ENCODE measurements around the gene ATP6V0A1. TPM values are rescaled to one million over a fixed set of nuclear protein-coding genes. Genes with fewer than 3 reads are reported as not detected.

The ATP6V0A1 gene
- total RNA-seq, 1 donor from 2014 or later, result 103 TPM

- DNase-seq (ENCODE audit: low spot score), result no peak
- TF ChIP-seq, protein P1, sequence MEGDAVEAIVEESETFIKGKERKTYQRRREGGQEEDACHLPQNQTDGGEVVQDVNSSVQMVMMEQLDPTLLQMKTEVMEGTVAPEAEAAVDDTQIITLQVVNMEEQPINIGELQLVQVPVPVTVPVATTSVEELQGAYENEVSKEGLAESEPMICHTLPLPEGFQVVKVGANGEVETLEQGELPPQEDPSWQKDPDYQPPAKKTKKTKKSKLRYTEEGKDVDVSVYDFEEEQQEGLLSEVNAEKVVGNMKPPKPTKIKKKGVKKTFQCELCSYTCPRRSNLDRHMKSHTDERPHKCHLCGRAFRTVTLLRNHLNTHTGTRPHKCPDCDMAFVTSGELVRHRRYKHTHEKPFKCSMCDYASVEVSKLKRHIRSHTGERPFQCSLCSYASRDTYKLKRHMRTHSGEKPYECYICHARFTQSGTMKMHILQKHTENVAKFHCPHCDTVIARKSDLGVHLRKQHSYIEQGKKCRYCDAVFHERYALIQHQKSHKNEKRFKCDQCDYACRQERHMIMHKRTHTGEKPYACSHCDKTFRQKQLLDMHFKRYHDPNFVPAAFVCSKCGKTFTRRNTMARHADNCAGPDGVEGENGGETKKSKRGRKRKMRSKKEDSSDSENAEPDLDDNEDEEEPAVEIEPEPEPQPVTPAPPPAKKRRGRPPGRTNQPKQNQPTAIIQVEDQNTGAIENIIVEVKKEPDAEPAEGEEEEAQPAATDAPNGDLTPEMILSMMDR (IDR thresholded peaks at IDR 0.05; ENCODE audit: unreplicated experiment), result no peak
- peaks cover 30% of the 10 kb centered on the region for H3K4me1 Mint-ChIP-seq (ENCODE audit: unreplicated experiment)
- no peaks in the 10 kb centered on the region for H3K9me3 Mint-ChIP-seq (ENCODE audit: unreplicated experiment)
- H3K4me3 Mint-ChIP-seq (ENCODE audit: unreplicated experiment), result no peak overlapping the region
- peaks cover 12% of the 10 kb centered on the region for H3K27me3 Mint-ChIP-seq (ENCODE audit: unreplicated experiment)
- no peak overlapping the region for H3K27ac Mint-ChIP-seq (ENCODE audit: unreplicated experiment)
- H3K36me3 Mint-ChIP-seq (ENCODE audit: low read depth, unreplicated experiment), result peaks cover 18% of the 10 kb centered on the region
Observed at GRCh38 chr17:42565523-42566214, 107.0 kb downstream of the ATP6V0A1 start.

GRCh38 chr17:42566215-42566882, 107.7 kb downstream of the ATP6V0A1 start:
- Mint-ChIP-seq H3K36me3 (ENCODE audit: low read depth, unreplicated experiment) (peaks cover 24% of the 10 kb centered on the region), H3K27me3 (ENCODE audit: unreplicated experiment) (peaks cover 11% of the 10 kb centered on the region), H3K9me3 (ENCODE audit: unreplicated experiment) (no peaks in the 10 kb centered on the region), H3K27ac (ENCODE audit: unreplicated experiment) (peak overlapping the region; percentile 24), H3K4me3 (ENCODE audit: unreplicated experiment) (peak overlapping the region; percentile 96), H3K4me1 (ENCODE audit: unreplicated experiment) (peaks cover 28% of the 10 kb centered on the region)
- TF ChIP-seq, protein P1 (IDR thresholded peaks at IDR 0.05; ENCODE audit: unreplicated experiment), result no peak
- DNase-seq (ENCODE audit: low spot score), result no peak

DNA sequence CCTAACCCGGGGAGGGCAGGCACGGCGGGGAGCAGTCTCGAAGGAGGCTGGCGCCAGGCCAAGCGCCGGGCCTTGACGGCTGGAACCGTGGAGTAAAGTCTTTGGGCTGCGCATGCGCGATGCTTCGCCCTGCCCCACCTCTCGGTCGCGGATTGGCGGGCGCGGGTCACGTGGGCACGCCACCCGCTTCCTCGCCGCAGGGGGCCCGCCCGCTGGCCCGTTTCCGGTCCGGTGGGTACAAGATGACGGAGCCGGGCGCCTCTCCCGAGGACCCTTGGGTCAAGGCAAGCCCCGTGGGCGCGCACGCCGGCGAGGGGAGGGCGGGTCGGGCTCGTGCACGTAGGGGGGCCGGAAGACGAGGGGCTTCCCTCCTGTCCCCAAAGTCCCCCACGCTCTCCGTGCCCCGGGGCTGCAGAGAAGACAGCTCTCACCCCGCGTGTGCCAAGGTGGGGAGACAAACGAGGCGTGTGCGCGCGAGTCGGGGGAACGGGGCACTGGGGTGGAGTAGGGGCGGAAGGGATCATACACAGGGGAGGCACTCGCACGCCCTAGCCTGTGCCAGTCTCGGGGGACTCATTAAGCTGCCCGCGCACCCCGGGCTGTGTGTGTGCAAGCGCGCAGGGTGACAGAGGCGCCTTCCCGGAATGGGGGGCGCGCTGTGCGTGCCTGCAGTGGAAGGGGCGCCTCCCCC, 108.3 kb downstream of the ATP6V0A1 start, which contains the start of gene MLX:
Gene MLX, plus strand, starts transcription at position 218 of the 691 bp plus-strand sequence. Its CDS starts 25 bp downstream, at position 243.
- peaks cover 9% of the 10 kb centered on the region for H3K27me3 Mint-ChIP-seq (ENCODE audit: unreplicated experiment)
- H3K4me3 Mint-ChIP-seq (ENCODE audit: unreplicated experiment), result peak within 1 kb of the TSS; percentile 96
- H3K4me1 Mint-ChIP-seq (ENCODE audit: unreplicated experiment), result peaks cover 25% of the 10 kb centered on the region
- peaks cover 30% of the 10 kb centered on the region for H3K36me3 Mint-ChIP-seq (ENCODE audit: low read depth, unreplicated experiment)
- DNase-seq (ENCODE audit: low spot score), result peak; percentile 90
- TF ChIP-seq, protein P1 (IDR thresholded peaks at IDR 0.05; ENCODE audit: unreplicated experiment), result no peak
- peak within 1 kb of the TSS; percentile 91 for H3K27ac Mint-ChIP-seq (ENCODE audit: unreplicated experiment)
- no peaks in the 10 kb centered on the region for H3K9me3 Mint-ChIP-seq (ENCODE audit: unreplicated experiment)

DNA sequence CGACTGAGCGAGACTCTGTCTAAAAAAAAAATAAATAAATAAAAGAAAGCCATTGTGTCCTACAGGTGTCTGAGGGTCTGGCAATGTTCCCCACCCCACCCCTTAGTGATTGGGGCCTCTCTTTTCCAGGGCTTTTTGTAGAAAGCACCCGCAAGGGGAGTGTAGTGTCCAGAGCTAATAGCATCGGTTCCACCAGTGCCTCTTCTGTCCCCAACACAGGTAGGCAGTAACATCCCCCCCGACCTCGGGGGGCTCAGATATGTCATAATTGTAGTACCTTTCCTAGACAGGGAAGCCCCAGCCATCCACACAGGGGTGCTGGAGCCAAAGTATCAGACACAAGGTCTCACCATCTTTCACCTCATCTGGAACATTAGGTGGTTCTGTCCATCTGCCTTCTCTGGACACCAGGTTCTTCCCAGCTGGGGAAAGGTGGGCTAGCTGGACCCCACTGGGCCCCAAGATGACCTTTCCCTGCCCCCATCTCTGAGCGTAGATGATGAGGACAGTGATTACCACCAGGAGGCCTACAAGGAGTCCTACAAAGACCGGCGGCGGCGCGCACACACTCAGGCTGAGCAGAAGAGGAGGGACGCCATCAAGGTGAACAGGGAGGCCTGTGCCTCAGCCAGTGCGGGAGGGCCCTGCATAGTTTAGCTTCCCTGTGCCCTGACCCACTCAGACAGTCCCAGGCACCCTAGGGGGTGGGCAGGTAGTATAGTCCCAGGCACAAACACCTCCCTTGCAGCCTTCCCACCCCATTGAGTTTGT, 109.8 kb downstream of the ATP6V0A1 start:
- Mint-ChIP-seq H3K4me1 (ENCODE audit: unreplicated experiment) (peaks cover 21% of the 10 kb centered on the region), H3K36me3 (ENCODE audit: low read depth, unreplicated experiment) (peaks cover 35% of the 10 kb centered on the region)

More for the DNA sequence above, 109.8 kb downstream of the ATP6V0A1 start:
- Mint-ChIP-seq H3K27ac (ENCODE audit: unreplicated experiment) (no peak overlapping the region), H3K4me3 (ENCODE audit: unreplicated experiment) (peak overlapping the region; percentile 7), H3K27me3 (ENCODE audit: unreplicated experiment) (peaks cover 7% of the 10 kb centered on the region), H3K9me3 (ENCODE audit: unreplicated experiment) (no peaks in the 10 kb centered on the region)
- TF ChIP-seq, protein P1 (IDR thresholded peaks at IDR 0.05; ENCODE audit: unreplicated experiment), result no peak
- no peak for DNase-seq (ENCODE audit: low spot score)
